HG02981 (cell line): ENCODE measurements around the gene TTLL11.

Source experiments
- ATAC-seq: cut with Tn5 transposase; IDR thresholded peaks from one replicate; pipeline ENCODE4 v1.9.1; 2021; ENCODE audit warnings: mild to moderate bottlenecking, moderate library complexity; ENCODE audit not compliant: unreplicated experiment

TTLL11 gene

GRCh38 chr9:121821326-121821725 lies 271.8 kb downstream of the TTLL11 start:
- ATAC-seq = no peak

- ATAC-seq = no peak
Observed at GRCh38 chr9:121820286-121821005, 272.7 kb downstream of the TTLL11 start.

GRCh38 chr9:121819428-121820231 lies 273.5 kb downstream of the TTLL11 start:
- ATAC-seq = no peak

GRCh38 chr9:121818841-121819427 lies 274.2 kb downstream of the TTLL11 start:
- no peak for ATAC-seq

GRCh38 chr9:121818016-121818661 lies 275.0 kb downstream of the TTLL11 start:
- ATAC-seq = no peak

- no peak for ATAC-seq
Observed at GRCh38 chr9:121817476-121817875, 275.6 kb downstream of the TTLL11 start.

- ATAC-seq = no peak
Observed at GRCh38 chr9:121816845-121817450, 276.2 kb downstream of the TTLL11 start.

- no peak for ATAC-seq
Observed at GRCh38 chr9:121816449-121816817, 276.7 kb downstream of the TTLL11 start.

GRCh38 chr9:121815546-121816448 lies 277.3 kb downstream of the TTLL11 start:
- no peak for ATAC-seq

- no peak for ATAC-seq
Observed at GRCh38 chr9:121815084-121815483, 278.0 kb downstream of the TTLL11 start.

- no peak for ATAC-seq
Observed at GRCh38 chr9:121814594-121814993, 278.5 kb downstream of the TTLL11 start.

- ATAC-seq = no peak
Observed at GRCh38 chr9:121813519-121814210, 279.4 kb downstream of the TTLL11 start.

- ATAC-seq = no peak
Observed at GRCh38 chr9:121812159-121812735, 280.9 kb downstream of the TTLL11 start.

- no peak for ATAC-seq
Observed at GRCh38 chr9:121811751-121812150, 281.4 kb downstream of the TTLL11 start.

- ATAC-seq = no peak
Observed at GRCh38 chr9:121811140-121811539, 282.0 kb downstream of the TTLL11 start.

GRCh38 chr9:121810489-121810888 lies 282.6 kb downstream of the TTLL11 start:
- ATAC-seq = no peak

- no peak for ATAC-seq
Observed at GRCh38 chr9:121809356-121810050, 283.6 kb downstream of the TTLL11 start.

- ATAC-seq = no peak
Observed at GRCh38 chr9:121808781-121809180, 284.3 kb downstream of the TTLL11 start.
